Mononuclear cell (primary cell): Measurements from ENCODE around the gene HELB. TPM values are rescaled to one million over a fixed set of nuclear protein-coding genes. Genes with fewer than 3 reads are reported as not detected.
A peak's percentile ranks its signal among the peaks of the same experiment; 100 is the strongest.
"Not testable (repeated sequence)": the region's sequence is repeated elsewhere in the genome, so short reads cannot be mapped to it uniquely, and the experiment has no call there.

Experiments
- H3K27me3 ChIP-seq: 2 replicates; pipeline ENCODE4 v1.6.0; 2011; ENCODE audit warnings: low read length, control low read depth; ENCODE audit not compliant: insufficient read depth
- H3K4me1 ChIP-seq: 2 replicates; pipeline ENCODE4 v1.5.1; 2011; ENCODE audit warnings: mild to moderate bottlenecking, low read length, control low read depth; ENCODE audit not compliant: insufficient read depth
- H3K4me3 ChIP-seq: 2 replicates; pipeline ENCODE4 v1.5.1; 2011; ENCODE audit warnings: mild to moderate bottlenecking, low read length, moderate library complexity
- H3K9me3 ChIP-seq: 2 replicates; pipeline ENCODE4 v1.5.1; 2011; ENCODE audit warnings: low read depth, mild to moderate bottlenecking, control low read depth, low read length
- total RNA-seq: library from RNA; depleted of rRNA; stranded (reverse); fragments of >200 nt; gene quantifications from one replicate; pipeline ENCODE4 v1.2.3, GENCODE V29; 2012

Gene HELB
- total RNA-seq, 1 donor: 92.4 TPM

DNA sequence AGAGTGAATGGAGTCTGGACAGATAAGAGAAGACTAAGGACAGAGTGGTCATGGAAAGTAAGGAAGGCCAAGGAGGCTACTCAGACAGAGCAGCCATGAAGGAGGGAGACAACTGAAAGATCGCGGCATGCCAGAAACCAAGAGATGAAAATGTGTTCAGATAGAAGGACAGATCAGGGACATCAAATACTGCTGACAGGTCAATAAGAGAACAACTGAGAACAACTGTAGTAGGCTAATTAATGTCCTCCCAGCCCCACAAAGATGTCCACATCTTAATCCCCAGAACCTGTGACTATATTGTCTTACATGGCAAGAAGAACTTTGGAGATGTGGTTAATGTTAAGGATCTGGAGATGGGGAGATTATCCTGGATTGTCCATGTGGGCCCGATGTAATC is 15.0 kb upstream of the HELB start:
- no peaks in the 10 kb centered on the region for H3K9me3 ChIP-seq
- peaks cover 49% of the 10 kb centered on the region for H3K4me1 ChIP-seq
- no peaks in the 10 kb centered on the region for H3K27me3 ChIP-seq
- no peak overlapping the region for H3K4me3 ChIP-seq

DNA sequence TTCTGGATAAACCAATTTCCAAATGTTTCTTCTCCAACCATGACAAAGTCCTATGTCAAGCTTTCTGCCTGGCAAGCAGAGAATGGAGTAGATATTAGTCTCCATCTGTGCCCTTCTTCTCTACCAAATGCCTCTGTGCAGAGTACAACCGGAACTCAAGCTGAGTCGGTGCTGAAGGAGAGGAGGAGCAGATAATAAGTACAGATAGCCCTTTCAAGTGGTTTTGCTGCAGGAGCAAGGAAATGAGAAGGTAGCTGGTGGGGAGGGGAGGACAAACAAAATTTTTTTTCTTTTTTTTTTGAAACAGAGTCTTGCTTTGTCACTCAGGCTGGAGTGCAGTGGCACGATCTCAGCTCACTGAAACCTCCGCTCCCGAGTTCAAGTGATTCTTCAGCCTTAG is 14.2 kb upstream of the HELB start:
- Histone ChIP-seq H3K4me3 (no peak overlapping the region), H3K4me1 (peaks cover 49% of the 10 kb centered on the region), H3K27me3 (no peaks in the 10 kb centered on the region), H3K9me3 (no peaks in the 10 kb centered on the region)

DNA sequence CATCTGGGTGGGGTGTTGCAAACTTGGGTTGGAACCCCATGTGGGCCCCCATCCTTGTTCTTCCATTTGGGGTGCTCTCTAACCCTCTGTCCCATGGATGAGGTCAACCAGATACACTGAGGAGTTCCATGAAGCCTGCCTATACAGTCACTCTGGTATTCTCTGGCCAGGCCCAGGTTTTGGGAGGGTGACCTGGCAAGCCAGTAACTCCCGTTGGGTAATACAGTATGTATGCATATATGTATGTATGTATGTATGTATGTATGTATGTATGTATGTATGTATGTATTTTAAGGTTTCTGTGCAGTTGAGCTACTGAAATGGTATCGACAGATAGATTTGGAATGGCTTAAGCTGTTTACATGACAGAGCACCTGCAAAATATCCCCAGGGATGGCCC is 12.8 kb upstream of the HELB start:
- Histone ChIP-seq H3K4me3 (no peak overlapping the region), H3K9me3 (no peaks in the 10 kb centered on the region), H3K4me1 (peaks cover 44% of the 10 kb centered on the region), H3K27me3 (no peaks in the 10 kb centered on the region)

DNA sequence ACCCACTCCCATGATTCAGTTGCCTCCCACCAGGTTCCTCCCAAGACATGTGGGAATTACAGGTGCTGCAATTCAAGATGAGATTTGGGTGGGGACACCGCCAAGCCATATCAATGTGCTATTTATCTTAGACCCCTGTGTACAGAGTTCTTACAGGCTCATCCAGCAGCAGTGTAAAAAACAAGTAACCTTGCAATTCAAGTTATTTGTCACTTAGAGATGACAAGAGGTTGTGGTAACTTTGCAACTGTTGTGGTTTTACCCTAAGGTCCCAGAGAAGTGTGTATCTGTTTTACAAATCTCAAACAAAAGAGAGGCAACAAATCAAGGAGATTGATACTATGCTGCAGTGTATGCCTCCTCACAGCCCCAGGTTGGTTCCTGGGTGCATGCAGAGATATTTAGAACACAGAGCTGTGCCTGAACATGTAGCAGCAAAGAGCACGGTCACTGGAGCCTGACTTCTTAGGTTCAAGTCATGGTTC is 11.5 kb upstream of the HELB start:
- no peak overlapping the region for H3K4me3 ChIP-seq

DNA sequence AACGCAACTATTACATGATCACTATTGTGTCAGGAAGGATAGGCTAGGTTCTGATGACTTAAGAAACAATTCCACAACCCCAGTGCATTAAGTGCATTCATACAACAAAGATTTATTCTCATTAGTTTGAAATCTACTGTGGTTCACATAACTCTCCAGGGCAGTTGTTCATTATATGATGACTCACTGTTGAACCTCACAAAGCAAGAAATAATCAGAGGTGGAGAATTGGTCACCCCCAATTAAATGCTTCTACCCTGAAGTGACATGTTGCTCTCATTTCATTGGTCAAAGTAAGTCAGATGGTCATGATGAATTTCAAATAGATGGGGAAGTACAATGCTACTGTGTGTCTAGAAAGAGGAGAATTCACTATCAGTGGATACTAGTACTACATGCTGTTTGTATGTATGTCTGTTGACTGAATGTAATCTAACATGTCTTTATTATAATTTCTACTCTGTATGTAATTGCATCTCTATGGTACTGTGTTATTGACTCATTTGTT is 6.1 kb upstream of the HELB start:
- peaks cover 7% of the 10 kb centered on the region for H3K4me1 ChIP-seq
- no peak overlapping the region for H3K4me3 ChIP-seq
- H3K9me3 ChIP-seq: no peaks in the 10 kb centered on the region
- no peaks in the 10 kb centered on the region for H3K27me3 ChIP-seq

More for the DNA sequence above, 11.5 kb upstream of the HELB start:
- Histone ChIP-seq H3K9me3 (no peaks in the 10 kb centered on the region), H3K4me1 (peaks cover 43% of the 10 kb centered on the region), H3K27me3 (no peaks in the 10 kb centered on the region)

DNA sequence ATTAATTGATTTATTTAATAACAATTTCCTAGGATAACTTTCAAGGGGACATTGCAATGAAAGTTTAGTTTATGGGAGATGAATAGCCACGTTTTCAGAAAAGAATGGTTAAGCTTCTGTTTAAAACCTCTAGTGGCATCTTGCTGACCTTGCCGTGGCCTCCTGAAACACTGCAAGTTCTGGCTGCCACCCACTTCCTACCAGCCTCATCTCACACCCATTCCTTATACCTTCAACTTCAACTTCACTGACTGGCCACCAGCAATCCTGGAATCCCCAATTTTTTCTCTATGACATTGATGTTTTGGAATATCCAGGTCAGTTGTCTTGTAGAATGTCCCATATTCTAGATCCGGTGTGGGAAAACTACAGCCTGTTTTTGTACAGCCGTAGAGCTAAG is 5.2 kb upstream of the HELB start:
- Histone ChIP-seq H3K4me1 (peaks cover 8% of the 10 kb centered on the region), H3K27me3 (no peaks in the 10 kb centered on the region), H3K9me3 (no peaks in the 10 kb centered on the region), H3K4me3 (no peak overlapping the region)

DNA sequence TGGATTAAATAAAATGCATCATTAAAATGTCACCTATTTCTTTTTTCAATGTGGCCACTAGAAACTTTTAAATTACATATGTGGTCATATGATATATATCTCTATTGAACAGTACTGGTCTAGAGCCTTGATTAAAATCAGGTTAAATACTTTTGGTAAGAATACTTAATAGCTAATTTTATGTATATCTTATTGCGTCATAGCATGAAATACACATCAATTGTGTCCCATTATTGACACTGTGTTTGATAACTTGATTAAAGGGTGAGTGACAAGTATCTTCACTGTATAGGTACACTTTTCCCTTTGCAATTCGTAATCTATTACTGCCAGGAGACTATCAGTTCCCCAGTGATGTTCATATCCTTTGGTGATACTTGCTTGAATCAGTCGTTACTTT is 4.4 kb upstream of the HELB start:
- H3K4me3 ChIP-seq: no peak overlapping the region
- peaks cover 8% of the 10 kb centered on the region for H3K4me1 ChIP-seq
- H3K9me3 ChIP-seq: no peaks in the 10 kb centered on the region
- H3K27me3 ChIP-seq: no peaks in the 10 kb centered on the region

DNA sequence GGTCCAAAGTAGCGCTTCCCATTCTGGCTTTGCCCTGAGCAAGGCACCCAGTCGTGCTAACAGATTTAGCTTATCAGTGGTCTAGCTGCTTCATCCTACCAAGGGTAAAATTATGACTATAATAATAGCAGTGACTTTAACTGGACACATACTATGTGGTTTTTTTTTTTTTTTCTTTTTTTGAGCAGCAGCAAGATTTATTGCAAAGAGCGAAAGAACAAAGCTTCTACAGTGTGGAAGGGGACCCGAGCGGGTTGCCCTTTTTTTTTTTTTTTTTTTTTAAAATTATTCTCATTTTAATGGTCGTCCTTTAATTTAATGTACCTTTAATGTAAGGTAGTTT is 505 bp downstream of the HELB start:
- Histone ChIP-seq H3K4me1 (peaks cover 28% of the 10 kb centered on the region), H3K27me3 (no peaks in the 10 kb centered on the region), H3K9me3 (no peaks in the 10 kb centered on the region), H3K4me3 (peak overlapping the region; percentile 77)

DNA sequence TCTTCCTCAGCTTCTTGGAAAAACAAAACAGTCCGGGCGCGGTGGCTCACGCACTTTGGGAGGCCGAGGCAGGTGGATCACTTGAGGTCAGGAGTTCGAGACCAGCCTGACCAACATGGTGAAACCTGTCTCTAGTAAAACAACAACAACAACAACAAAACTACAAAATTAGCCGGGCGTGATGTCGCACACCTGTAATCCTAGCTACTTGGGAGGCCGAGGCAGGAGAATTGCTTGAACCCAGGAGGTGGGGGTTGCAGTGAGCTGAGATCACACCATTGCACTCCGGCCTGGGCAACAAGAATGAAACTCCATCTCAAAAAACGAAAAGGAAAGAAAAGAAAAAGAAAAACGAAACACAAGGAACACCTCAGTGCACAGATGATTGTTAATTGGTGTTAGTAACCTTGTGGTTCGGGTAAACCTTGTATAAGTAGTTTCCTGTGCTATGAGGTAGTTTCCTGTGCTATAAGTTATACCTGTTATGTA is 1.1 kb downstream of the HELB start:
- Histone ChIP-seq H3K4me1 (peaks cover 28% of the 10 kb centered on the region), H3K4me3 (peak overlapping the region; percentile 77)
- not testable (repeated sequence) for H3K27me3 ChIP-seq, H3K9me3 ChIP-seq

DNA sequence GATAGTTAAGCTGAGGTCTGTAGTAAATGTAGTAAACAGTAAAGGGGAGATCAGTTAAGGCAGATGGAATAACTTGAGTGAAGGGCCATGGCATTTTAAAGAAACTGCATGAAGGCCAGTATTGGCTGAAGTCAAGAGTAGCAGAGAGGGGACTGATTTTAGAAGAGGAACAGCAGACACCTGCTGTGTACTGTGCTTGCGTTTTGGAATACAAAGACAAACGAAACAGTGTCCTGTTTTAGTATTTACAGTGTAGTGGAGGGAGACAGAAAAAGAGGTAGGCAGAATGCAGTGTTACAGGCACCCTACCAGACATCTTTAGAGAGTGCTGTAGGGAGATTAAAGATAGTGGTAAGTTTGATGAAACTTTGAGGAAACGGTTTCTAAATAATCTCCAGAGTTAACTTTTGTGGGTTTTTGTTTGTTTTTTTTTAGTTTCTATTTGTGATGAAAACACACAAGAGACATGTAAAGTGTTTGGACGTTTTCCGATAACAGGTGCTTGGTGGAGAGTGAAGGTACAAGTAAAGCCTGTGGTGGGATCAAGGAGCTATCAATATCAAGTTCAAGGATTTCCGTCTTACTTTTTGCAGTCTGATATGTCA is 2.1 kb downstream of the HELB start:
- H3K27me3 ChIP-seq: no peaks in the 10 kb centered on the region
- peak overlapping the region; percentile 77 for H3K4me3 ChIP-seq
- H3K4me1 ChIP-seq: peaks cover 28% of the 10 kb centered on the region
- H3K9me3 ChIP-seq: no peaks in the 10 kb centered on the region

DNA sequence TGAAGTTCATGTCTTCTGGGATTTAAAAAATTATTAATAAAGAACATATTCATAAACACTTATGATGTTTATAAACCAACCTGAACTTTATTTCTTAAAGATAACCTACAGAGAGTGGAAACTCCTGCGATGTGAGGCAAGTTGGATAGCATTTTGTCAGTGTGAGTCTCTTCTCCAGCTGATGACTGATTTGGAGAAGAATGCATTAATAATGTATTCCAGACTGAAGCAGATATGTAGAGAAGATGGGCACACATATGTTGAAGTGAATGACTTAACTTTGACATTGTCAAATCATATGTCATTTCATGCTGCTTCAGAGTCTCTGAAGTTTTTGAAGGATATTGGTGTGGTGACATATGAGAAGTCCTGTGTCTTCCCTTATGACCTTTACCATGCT is 7.3 kb downstream of the HELB start:
- no peaks in the 10 kb centered on the region for H3K27me3 ChIP-seq
- no peak overlapping the region for H3K4me3 ChIP-seq
- no peaks in the 10 kb centered on the region for H3K9me3 ChIP-seq
- peaks cover 29% of the 10 kb centered on the region for H3K4me1 ChIP-seq

DNA sequence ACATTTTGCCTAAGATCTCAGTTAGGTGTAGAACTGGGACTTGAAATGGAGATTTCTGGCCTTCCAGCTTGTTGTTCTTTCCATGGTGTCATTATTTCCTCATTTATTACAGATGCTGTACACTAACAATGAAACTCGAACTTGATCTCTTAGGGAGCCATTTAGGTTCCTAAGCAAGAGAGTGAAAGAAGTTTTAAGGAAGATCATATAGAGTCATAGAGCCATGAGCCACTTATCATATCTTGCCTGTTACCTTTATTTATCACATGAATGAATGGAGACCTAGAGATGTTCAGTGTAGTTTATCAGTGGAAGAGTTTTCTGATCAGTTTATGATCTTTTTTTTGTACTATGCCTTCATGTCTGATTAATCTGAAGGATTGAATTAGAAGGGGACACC is 9.9 kb downstream of the HELB start:
- no peak overlapping the region for H3K4me3 ChIP-seq
- peaks cover 22% of the 10 kb centered on the region for H3K4me1 ChIP-seq

DNA sequence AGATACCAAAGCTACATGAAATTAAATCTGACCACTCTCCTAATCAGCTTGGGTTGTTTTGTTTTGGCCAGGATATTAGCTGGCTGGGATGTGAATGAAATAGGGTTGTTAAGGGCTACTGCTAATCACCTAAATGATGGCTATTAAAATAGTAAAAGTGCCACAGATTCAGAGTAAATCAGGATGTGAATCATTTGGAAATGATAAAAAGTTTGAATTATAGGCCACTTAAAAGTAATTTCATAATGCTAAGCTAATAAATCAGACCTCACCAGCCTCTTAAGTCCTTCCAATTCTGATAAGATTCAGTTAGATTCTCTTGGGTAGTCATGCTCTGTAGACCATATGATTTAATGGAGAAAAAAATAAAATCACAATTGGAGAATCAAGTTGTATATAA is 12.0 kb downstream of the HELB start:
- no peaks in the 10 kb centered on the region for H3K9me3 ChIP-seq
- peaks cover 22% of the 10 kb centered on the region for H3K4me1 ChIP-seq
- no peak overlapping the region for H3K4me3 ChIP-seq
- no peaks in the 10 kb centered on the region for H3K27me3 ChIP-seq

More for the DNA sequence above, 9.9 kb downstream of the HELB start:
- no peaks in the 10 kb centered on the region for H3K27me3 ChIP-seq
- H3K9me3 ChIP-seq: no peaks in the 10 kb centered on the region

DNA sequence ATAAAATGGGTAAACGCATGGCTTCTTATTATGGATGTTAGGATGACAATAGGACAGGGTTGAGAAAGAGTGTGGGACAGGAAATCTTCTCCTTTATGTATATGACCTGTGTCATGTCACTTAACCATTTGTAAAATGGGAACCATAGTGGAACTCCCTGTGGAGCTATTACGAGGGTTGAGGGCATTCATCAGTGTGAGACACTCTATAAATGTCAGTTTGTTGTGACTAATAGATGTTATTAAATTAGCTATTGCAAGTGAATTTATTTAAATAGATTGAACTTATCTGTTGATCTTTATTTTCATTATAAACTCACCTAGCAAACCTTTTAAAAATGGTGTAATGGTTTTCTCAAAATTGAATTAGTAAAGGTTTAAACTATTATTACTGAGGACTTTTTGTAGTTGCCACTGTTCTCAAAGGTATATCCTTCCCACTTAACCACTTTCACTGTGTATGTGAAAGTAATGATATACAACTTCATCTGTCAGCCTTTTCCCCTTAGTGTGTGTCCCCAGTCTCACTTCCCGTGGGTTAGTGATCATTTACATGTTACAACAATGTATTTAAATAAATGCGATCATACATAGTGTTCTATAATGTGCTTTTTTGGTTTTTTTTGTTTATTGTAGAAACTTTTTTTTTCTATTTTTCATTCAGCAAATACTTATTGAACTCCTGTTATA is 17.1 kb downstream of the HELB start:
- no peaks in the 10 kb centered on the region for H3K27me3 ChIP-seq
- H3K9me3 ChIP-seq: no peaks in the 10 kb centered on the region
- H3K4me3 ChIP-seq: no peak overlapping the region
- H3K4me1 ChIP-seq: peaks cover 6% of the 10 kb centered on the region

DNA sequence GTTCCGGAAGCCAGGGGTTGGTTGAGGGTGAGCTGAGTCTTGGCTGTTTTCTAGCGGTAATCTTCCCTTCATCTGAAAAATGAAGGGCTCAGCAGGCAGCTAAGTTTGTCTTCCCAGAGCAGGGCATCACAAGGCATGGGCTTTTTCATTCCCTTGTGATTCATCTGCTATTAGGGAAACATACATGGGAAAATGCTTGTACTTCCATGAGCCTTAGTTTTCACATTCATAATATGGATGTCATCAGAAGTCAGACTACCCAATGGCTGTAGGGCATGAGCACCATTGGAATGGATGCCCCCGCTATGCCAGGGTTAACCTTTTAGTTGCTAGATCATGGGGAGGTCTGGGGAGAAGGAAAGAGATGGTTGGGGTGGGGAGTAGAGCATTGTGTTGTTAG is 18.7 kb downstream of the HELB start:
- H3K27me3 ChIP-seq: no peaks in the 10 kb centered on the region
- H3K4me3 ChIP-seq: no peak overlapping the region
- peaks cover 6% of the 10 kb centered on the region for H3K4me1 ChIP-seq
- no peaks in the 10 kb centered on the region for H3K9me3 ChIP-seq

DNA sequence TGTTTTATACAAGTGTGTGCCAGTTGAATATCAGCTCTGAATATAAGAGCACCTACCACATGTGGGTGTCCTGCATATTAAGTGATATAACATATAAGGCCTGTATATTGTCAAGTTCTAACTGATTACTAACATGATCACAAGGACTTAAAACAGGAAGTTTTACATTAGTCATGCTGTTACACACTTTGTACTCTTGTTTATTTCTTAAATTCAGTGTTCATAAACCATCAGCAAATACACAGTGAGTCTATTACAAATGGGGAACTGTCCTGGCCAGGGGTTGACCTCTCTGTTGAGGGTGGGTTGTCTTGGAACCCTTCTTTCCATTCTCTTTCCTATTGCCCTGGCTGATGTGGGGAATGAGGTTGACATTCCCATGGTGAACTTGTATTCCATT is 19.1 kb downstream of the HELB start:
- Histone ChIP-seq H3K4me1 (peaks cover 6% of the 10 kb centered on the region), H3K9me3 (no peaks in the 10 kb centered on the region), H3K4me3 (no peak overlapping the region), H3K27me3 (no peaks in the 10 kb centered on the region)
